Measurements from ENCODE around the gene CCDC90B.

- TF ChIP-seq TARDBP (IDR thresholded peaks at IDR 0.05), result no peak
- no peak for TF ChIP-seq SP1 (IDR thresholded peaks at IDR 0.05)
- TF ChIP-seq FOXK2 (IDR thresholded peaks at IDR 0.05), result no peak
- TF ChIP-seq BHLHE40 (IDR thresholded peaks at IDR 0.05; ENCODE audit: borderline replicate concordance), result no peak
- TF ChIP-seq NFRKB (IDR thresholded peaks at IDR 0.05), result no peak
- no peak for TF ChIP-seq PKNOX1 (IDR thresholded peaks at IDR 0.05)
- no peak for TF ChIP-seq HDGF (IDR thresholded peaks at IDR 0.05; ENCODE audit: borderline replicate concordance)
- TF ChIP-seq SUZ12 (IDR thresholded peaks at IDR 0.05), result no peak
- no peak for TF ChIP-seq ARNT (IDR thresholded peaks at IDR 0.05)
- no peak for TF ChIP-seq FOXA1 (IDR thresholded peaks at IDR 0.05)
- TF ChIP-seq ZNF384 (IDR thresholded peaks at IDR 0.05), result no peak
- no peak for TF ChIP-seq CTBP1 (IDR thresholded peaks at IDR 0.05; ENCODE audit: borderline replicate concordance)
- TF ChIP-seq FOXM1 (IDR thresholded peaks at IDR 0.05; ENCODE audit: borderline replicate concordance), result no peak
These were observed 8.0 kb upstream of the CCDC90B start for GRCh38 chr11:83294208-83294607.

Measured in HEK293T (cell line).